SU-DHL-6 (cell line): ENCODE measurements around the gene CHP1.

Experiments
- EZH2phosphoT487 ChIP-seq: fragments of 200-600 bp; sonication (generic), shearing (Covaris generic); conservative IDR thresholded peaks from 2 replicates; pipeline ENCODE4 v1.6.1; 2018; ENCODE audit warnings: mild to moderate bottlenecking, antibody characterized with exemption, low read length, moderate library complexity, mixed read lengths
- TF ChIP-seq, protein P1 (sequence below): fragments of 200-600 bp; sonication (generic); IDR thresholded peaks from one replicate; pipeline ENCODE4 v1.5.1; 2017; ENCODE audit warnings: antibody characterized with exemption, mild to moderate bottlenecking, low read length, moderate library complexity; ENCODE audit not compliant: insufficient read depth, poor library complexity, severe bottlenecking

DNA sequence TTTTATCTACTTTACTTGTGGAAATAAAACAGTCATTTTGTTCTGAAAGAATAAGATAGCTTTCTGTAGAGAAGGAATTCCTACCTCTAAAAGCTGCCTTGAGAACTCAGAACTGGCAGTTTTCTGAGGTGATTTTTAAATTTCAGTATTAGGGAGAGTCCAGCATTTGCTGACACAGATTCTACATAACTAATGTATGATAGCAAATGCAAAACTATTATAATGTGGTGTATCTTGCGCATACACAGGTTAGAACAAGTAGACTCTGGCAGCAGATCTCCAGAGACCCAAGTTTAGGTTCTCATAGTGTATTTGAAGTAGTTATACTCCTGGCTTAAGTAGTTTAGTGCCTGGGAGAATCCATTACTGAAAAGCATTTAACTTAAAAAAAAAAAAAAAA lies 70.5 kb downstream of the CHP1 start:
- TF ChIP-seq, protein P1, sequence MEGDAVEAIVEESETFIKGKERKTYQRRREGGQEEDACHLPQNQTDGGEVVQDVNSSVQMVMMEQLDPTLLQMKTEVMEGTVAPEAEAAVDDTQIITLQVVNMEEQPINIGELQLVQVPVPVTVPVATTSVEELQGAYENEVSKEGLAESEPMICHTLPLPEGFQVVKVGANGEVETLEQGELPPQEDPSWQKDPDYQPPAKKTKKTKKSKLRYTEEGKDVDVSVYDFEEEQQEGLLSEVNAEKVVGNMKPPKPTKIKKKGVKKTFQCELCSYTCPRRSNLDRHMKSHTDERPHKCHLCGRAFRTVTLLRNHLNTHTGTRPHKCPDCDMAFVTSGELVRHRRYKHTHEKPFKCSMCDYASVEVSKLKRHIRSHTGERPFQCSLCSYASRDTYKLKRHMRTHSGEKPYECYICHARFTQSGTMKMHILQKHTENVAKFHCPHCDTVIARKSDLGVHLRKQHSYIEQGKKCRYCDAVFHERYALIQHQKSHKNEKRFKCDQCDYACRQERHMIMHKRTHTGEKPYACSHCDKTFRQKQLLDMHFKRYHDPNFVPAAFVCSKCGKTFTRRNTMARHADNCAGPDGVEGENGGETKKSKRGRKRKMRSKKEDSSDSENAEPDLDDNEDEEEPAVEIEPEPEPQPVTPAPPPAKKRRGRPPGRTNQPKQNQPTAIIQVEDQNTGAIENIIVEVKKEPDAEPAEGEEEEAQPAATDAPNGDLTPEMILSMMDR = no peak
- TF ChIP-seq EZH2phosphoT487 = no peak
